Suprapubic skin (tissue), 4 donors: ENCODE results near the gene NPLOC4. TPM values are rescaled to one million over a fixed set of nuclear protein-coding genes. Genes with fewer than 3 reads are reported as not detected.
"Not testable (repeated sequence)": the region's sequence is repeated elsewhere in the genome, so short reads cannot be mapped to it uniquely, and the experiment has no call there.

Experiments
- DNase-seq, 2 donors: peaks; one replicate each; pipeline ENCODE4 v3.0.0-alpha.2; 2019; ENCODE audit warnings: low spot score in 2 of 2
- H3K27ac ChIP-seq: fragments of 200-600 bp; sonication (generic); one replicate; pipeline ENCODE4 v1.5.1; 2019
- H3K27me3 ChIP-seq: fragments of 200-600 bp; sonication (generic); one replicate; pipeline ENCODE4 v1.5.1; 2019
- H3K36me3 ChIP-seq: fragments of 200-600 bp; sonication (generic); one replicate; pipeline ENCODE4 v1.5.1; 2019
- H3K4me1 ChIP-seq: fragments of 200-600 bp; sonication (generic); one replicate; pipeline ENCODE4 v1.5.1; 2019
- H3K4me3 ChIP-seq: fragments of 200-600 bp; sonication (generic); one replicate; pipeline ENCODE4 v1.5.1; 2019; ENCODE audit warnings: mild to moderate bottlenecking
- H3K9me3 ChIP-seq: fragments of 200-600 bp; sonication (generic); one replicate; pipeline ENCODE4 v1.5.1; 2019
- CTCF ChIP-seq, 2 donors: fragments of 200-600 bp in 1 of 2; fragments of 450-650 bp in 1 of 2; sonication (generic) in 1 of 2; IDR thresholded peaks; one replicate each; pipeline ENCODE4 v1.5.1; 2016 to 2019; ENCODE audit warnings: antibody characterized with exemption in 2 of 2, mild to moderate bottlenecking in 1 of 2, moderate library complexity in 1 of 2
- EP300 ChIP-seq: sonication (generic); formaldehyde crosslinking; IDR thresholded peaks from one replicate; pipeline ENCODE4 v1.6.1; 2017; ENCODE audit warnings: antibody characterized with exemption
- POLR2A ChIP-seq, 2 donors: fragments of 450-650 bp; IDR thresholded peaks; one replicate each; pipeline ENCODE4 v1.6.1; 2017; ENCODE audit warnings: antibody characterized with exemption in 2 of 2, mild to moderate bottlenecking in 2 of 2, moderate library complexity in 2 of 2
- POLR2AphosphoS5 ChIP-seq, 3 donors: sonication (generic); formaldehyde crosslinking; IDR thresholded peaks; one replicate each; pipeline ENCODE4 v1.6.1; 2017; ENCODE audit warnings: antibody characterized with exemption in 3 of 3
- WGBS: methylation state at CpG from one replicate; pipeline ENCODE4 v1.1.5; 2018; 5-methylcytosine and 5-hydroxymethylcytosine counted together
- total RNA-seq, 4 donors: library from RNA; depleted of rRNA; stranded (reverse); fragments of >200 nt; gene quantifications; one replicate each; pipeline ENCODE4 v1.1.0, GENCODE V29; 2016

NPLOC4 gene
- total RNA-seq, 4 donors from 2014 or later, result 77.1 to 115 (median 91.7) TPM

- 84% methylated on average over 5 of the region's 5 CpGs for WGBS
- TF ChIP-seq POLR2AphosphoS5 (IDR thresholded peaks at IDR 0.05) (no peak), EP300 (no peak), POLR2A (IDR thresholded peaks at IDR 0.05) (no peak), CTCF (IDR thresholded peaks at IDR 0.05) (no peak)
- no peak overlapping the region for H3K27ac ChIP-seq
- DNase-seq, result no peak
- peaks cover 19% of the 10 kb centered on the region for H3K4me1 ChIP-seq
- H3K27me3 ChIP-seq, result peaks cover 29% of the 10 kb centered on the region
- H3K36me3 ChIP-seq, result peaks cover 13% of the 10 kb centered on the region
- no peaks in the 10 kb centered on the region for H3K9me3 ChIP-seq
- H3K4me3 ChIP-seq, result no peak overlapping the region
Measured at GRCh38 chr17:81535007-81535328, 101.9 kb downstream of the NPLOC4 start.

- DNase-seq, result no peak
- Histone ChIP-seq H3K9me3 (no peaks in the 10 kb centered on the region), H3K4me1 (peaks cover 19% of the 10 kb centered on the region), H3K27ac (no peak overlapping the region), H3K4me3 (no peak overlapping the region), H3K27me3 (peaks cover 32% of the 10 kb centered on the region), H3K36me3 (peaks cover 8% of the 10 kb centered on the region)
- WGBS, result 73% methylated on average over 2 of the region's 6 CpGs
- TF ChIP-seq POLR2AphosphoS5 (IDR thresholded peaks at IDR 0.05), result no peak
- no peak for TF ChIP-seq CTCF (IDR thresholded peaks at IDR 0.05)
- no peak for TF ChIP-seq EP300
- no peak for TF ChIP-seq POLR2A (IDR thresholded peaks at IDR 0.05)
Measured at GRCh38 chr17:81534157-81535006, 102.5 kb downstream of the NPLOC4 start.

- Histone ChIP-seq H3K27ac (no peak overlapping the region), H3K4me3 (no peak overlapping the region), H3K9me3 (no peaks in the 10 kb centered on the region), H3K36me3 (no peaks in the 10 kb centered on the region), H3K4me1 (peaks cover 19% of the 10 kb centered on the region), H3K27me3 (peaks cover 40% of the 10 kb centered on the region)
- no peak for TF ChIP-seq CTCF (IDR thresholded peaks at IDR 0.05)
- no peak for TF ChIP-seq EP300
- TF ChIP-seq POLR2A (IDR thresholded peaks at IDR 0.05), result no peak
- TF ChIP-seq POLR2AphosphoS5 (IDR thresholded peaks at IDR 0.05), result no peak
- WGBS, result 59% methylated on average over 10 of the region's 21 CpGs
- no peak for DNase-seq
Measured at GRCh38 chr17:81533339-81534141, 103.4 kb downstream of the NPLOC4 start.

GRCh38 chr17:81532490-81533287 lies 104.2 kb downstream of the NPLOC4 start:
- no peaks in the 10 kb centered on the region for H3K9me3 ChIP-seq
- H3K27me3 ChIP-seq, result peaks cover 44% of the 10 kb centered on the region
- H3K4me3 ChIP-seq, result no peak overlapping the region
- no peaks in the 10 kb centered on the region for H3K36me3 ChIP-seq
- no peak for DNase-seq
- H3K27ac ChIP-seq, result no peak overlapping the region
- TF ChIP-seq POLR2A (IDR thresholded peaks at IDR 0.05), result no peak
- no peak for TF ChIP-seq EP300
- no peak for TF ChIP-seq CTCF (IDR thresholded peaks at IDR 0.05)
- no peak for TF ChIP-seq POLR2AphosphoS5 (IDR thresholded peaks at IDR 0.05)
- peaks cover 24% of the 10 kb centered on the region for H3K4me1 ChIP-seq
- 90% methylated on average over 5 of the region's 11 CpGs for WGBS

- Histone ChIP-seq H3K4me1 (peaks cover 20% of the 10 kb centered on the region), H3K27me3 (peaks cover 44% of the 10 kb centered on the region)
- H3K36me3 ChIP-seq, DNase-seq, H3K9me3 ChIP-seq, H3K27ac ChIP-seq, H3K4me3 ChIP-seq: not testable (repeated sequence)
- 88% methylated on average over 3 of the region's 3 CpGs for WGBS
Measured at GRCh38 chr17:81531998-81532404, 104.9 kb downstream of the NPLOC4 start.

- not testable (repeated sequence) for H3K4me3 ChIP-seq, DNase-seq, H3K9me3 ChIP-seq, H3K36me3 ChIP-seq, H3K27ac ChIP-seq
- Histone ChIP-seq H3K27me3 (peaks cover 39% of the 10 kb centered on the region), H3K4me1 (peaks cover 11% of the 10 kb centered on the region)
- WGBS, result 80% methylated on average over 6 of the region's 6 CpGs
Measured at GRCh38 chr17:81531013-81531412, 105.9 kb downstream of the NPLOC4 start.
